ENCODE measurements around the gene NOX5. TPM values are rescaled to one million over a fixed set of nuclear protein-coding genes. Genes with fewer than 3 reads are reported as not detected.

NOX5 gene
- polyA plus RNA-seq, 1 donor: 0.16 TPM

GRCh38 chr15:68990992-68991500 lies 23.4 kb upstream of the NOX5 start:
- H3K4me1 ChIP-seq (ENCODE audit: control insufficient read depth, insufficient read depth, low read length): peaks cover 9% of the 10 kb centered on the region
- no peak for DNase-seq
- H3K4me3 ChIP-seq (ENCODE audit: low read length): no peak overlapping the region
- no peaks in the 10 kb centered on the region for H3K36me3 ChIP-seq (ENCODE audit: control insufficient read depth, insufficient read depth, low read length)
- H3K9me3 ChIP-seq (ENCODE audit: control insufficient read depth, low read depth, low read length): no peaks in the 10 kb centered on the region
- no peaks in the 10 kb centered on the region for H3K27me3 ChIP-seq (ENCODE audit: control insufficient read depth, insufficient read depth, low read length)
- WGBS (ENCODE audit: insufficient coverage, low lambda C conversion rate): no CpG with 5 or more reads among the region's 5 CpGs
- H3K27ac ChIP-seq (ENCODE audit: low read length): no peak overlapping the region

DNA sequence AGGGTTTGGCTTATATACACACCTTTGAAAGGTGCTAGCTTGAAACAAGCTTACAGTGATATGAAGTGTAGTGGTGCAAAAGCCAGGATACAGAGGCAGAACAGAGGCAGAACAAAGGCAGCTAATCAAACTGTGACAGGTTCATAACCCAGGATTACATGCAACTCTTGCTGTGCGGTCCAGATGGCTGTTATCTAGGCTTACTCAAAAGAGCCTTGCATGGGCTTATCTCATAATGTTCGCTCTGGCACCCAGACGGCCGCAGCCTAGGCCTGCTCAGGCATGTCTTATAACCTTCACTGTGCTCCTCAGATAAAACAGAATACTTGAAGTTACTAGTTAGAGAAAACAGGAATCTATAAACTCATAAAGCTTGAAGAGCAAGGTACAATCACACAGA lies 22.8 kb upstream of the NOX5 start:
- H3K4me1 ChIP-seq (ENCODE audit: control insufficient read depth, insufficient read depth, low read length): peaks cover 9% of the 10 kb centered on the region
- no peaks in the 10 kb centered on the region for H3K36me3 ChIP-seq (ENCODE audit: control insufficient read depth, insufficient read depth, low read length)
- peak; percentile 37 to 64 for DNase-seq
- WGBS (ENCODE audit: insufficient coverage, low lambda C conversion rate): no CpG with 5 or more reads among the region's 4 CpGs
- H3K27ac ChIP-seq (ENCODE audit: low read length): no peak overlapping the region
- no peaks in the 10 kb centered on the region for H3K9me3 ChIP-seq (ENCODE audit: control insufficient read depth, low read depth, low read length)
- H3K27me3 ChIP-seq (ENCODE audit: control insufficient read depth, insufficient read depth, low read length): no peaks in the 10 kb centered on the region
- no peak overlapping the region for H3K4me3 ChIP-seq (ENCODE audit: low read length)

GRCh38 chr15:68992696-68993095 lies 21.8 kb upstream of the NOX5 start:
- no peak for DNase-seq
- no CpG with 5 or more reads among the region's 6 CpGs for WGBS (ENCODE audit: insufficient coverage, low lambda C conversion rate)

GRCh38 chr15:68993276-68993675 lies 21.2 kb upstream of the NOX5 start:
- DNase-seq: no peak
- WGBS (ENCODE audit: insufficient coverage, low lambda C conversion rate): no CpG with 5 or more reads among the region's 6 CpGs

More at GRCh38 chr15:68992696-68993095, 21.8 kb upstream of the NOX5 start:
- Histone ChIP-seq H3K27ac (ENCODE audit: low read length) (no peak overlapping the region), H3K4me1 (ENCODE audit: control insufficient read depth, insufficient read depth, low read length) (peaks cover 9% of the 10 kb centered on the region), H3K9me3 (ENCODE audit: control insufficient read depth, low read depth, low read length) (no peaks in the 10 kb centered on the region), H3K4me3 (ENCODE audit: low read length) (no peak overlapping the region), H3K36me3 (ENCODE audit: control insufficient read depth, insufficient read depth, low read length) (no peaks in the 10 kb centered on the region), H3K27me3 (ENCODE audit: control insufficient read depth, insufficient read depth, low read length) (no peaks in the 10 kb centered on the region)

GRCh38 chr15:68994149-68994548 lies 20.3 kb upstream of the NOX5 start:
- Histone ChIP-seq H3K27me3 (ENCODE audit: control insufficient read depth, insufficient read depth, low read length) (no peaks in the 10 kb centered on the region), H3K4me1 (ENCODE audit: control insufficient read depth, insufficient read depth, low read length) (peaks cover 9% of the 10 kb centered on the region), H3K4me3 (ENCODE audit: low read length) (no peak overlapping the region), H3K9me3 (ENCODE audit: control insufficient read depth, low read depth, low read length) (no peaks in the 10 kb centered on the region), H3K27ac (ENCODE audit: low read length) (no peak overlapping the region), H3K36me3 (ENCODE audit: control insufficient read depth, insufficient read depth, low read length) (no peaks in the 10 kb centered on the region)
- no CpG with 5 or more reads among the region's 2 CpGs for WGBS (ENCODE audit: insufficient coverage, low lambda C conversion rate)
- no peak for DNase-seq

More at GRCh38 chr15:68993276-68993675, 21.2 kb upstream of the NOX5 start:
- H3K9me3 ChIP-seq (ENCODE audit: control insufficient read depth, low read depth, low read length): no peaks in the 10 kb centered on the region
- H3K4me1 ChIP-seq (ENCODE audit: control insufficient read depth, insufficient read depth, low read length): peaks cover 9% of the 10 kb centered on the region
- no peak overlapping the region for H3K4me3 ChIP-seq (ENCODE audit: low read length)
- H3K27ac ChIP-seq (ENCODE audit: low read length): no peak overlapping the region
- no peaks in the 10 kb centered on the region for H3K27me3 ChIP-seq (ENCODE audit: control insufficient read depth, insufficient read depth, low read length)
- no peaks in the 10 kb centered on the region for H3K36me3 ChIP-seq (ENCODE audit: control insufficient read depth, insufficient read depth, low read length)

DNA sequence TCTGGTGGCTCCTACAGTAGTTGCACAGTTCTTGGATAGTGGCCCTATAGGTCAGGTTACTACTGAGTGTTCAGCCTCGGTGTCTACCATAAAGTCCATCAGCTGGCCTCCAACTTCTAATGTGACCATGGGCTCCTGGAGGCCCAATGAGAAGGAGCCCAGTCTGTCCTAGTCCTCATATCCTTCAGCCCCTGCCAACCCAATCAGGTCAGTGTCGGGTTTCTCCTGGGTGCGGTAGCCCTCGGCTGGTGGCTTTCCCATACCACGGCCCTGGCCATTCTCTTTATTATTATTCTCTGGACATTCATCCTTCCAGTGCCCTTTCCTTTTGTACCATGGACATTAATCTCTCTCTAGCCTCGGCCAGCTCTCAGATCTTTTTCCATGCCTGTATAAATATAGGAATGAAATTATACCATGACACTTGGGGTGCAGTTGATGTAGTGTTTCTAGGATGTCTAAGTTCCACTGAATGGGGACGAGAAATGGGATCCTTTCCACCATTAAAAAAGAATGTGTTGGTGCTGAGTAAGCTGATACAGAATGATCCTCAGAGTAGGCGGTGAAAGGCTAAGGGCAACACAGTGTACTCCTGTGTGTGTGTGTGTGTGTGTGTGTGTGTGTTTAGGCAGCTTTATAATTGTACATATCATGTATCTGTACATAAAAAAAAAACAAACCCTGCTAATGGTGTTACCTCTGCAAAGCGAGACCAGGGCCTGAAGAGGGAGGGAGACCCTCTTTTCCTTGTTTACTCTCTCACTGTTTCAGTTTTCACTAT lies 19.3 kb upstream of the NOX5 start:
- Histone ChIP-seq H3K27me3 (ENCODE audit: control insufficient read depth, insufficient read depth, low read length) (no peaks in the 10 kb centered on the region), H3K27ac (ENCODE audit: low read length) (no peak overlapping the region), H3K4me3 (ENCODE audit: low read length) (no peak overlapping the region), H3K36me3 (ENCODE audit: control insufficient read depth, insufficient read depth, low read length) (no peaks in the 10 kb centered on the region), H3K9me3 (ENCODE audit: control insufficient read depth, low read depth, low read length) (no peaks in the 10 kb centered on the region), H3K4me1 (ENCODE audit: control insufficient read depth, insufficient read depth, low read length) (peaks cover 9% of the 10 kb centered on the region)
- 60% methylated on average over 1 of the region's 9 CpGs for WGBS (ENCODE audit: insufficient coverage, low lambda C conversion rate)
- no peak for DNase-seq

DNA sequence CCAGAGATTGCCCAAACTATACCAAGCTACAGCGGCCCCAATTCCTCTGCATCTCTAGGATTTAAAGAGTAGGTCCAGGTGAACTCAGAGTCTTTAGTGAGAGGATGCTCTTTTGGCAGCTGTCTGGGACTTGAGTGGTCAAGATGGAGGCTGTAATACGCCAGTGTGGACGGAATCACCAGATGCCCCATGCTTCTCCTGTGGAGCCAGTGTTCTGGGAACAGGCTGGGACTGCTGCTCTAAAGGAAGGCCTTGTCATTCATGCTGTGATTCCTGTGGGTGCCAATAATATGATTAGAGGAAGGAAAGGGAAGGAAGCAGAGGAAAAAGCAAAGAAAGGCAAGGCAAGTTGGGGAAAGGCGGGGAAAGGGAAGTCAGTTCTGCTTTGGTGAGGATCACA lies 17.4 kb upstream of the NOX5 start:
- no peak overlapping the region for H3K27ac ChIP-seq (ENCODE audit: low read length)
- H3K36me3 ChIP-seq (ENCODE audit: control insufficient read depth, insufficient read depth, low read length): no peaks in the 10 kb centered on the region
- no peaks in the 10 kb centered on the region for H3K27me3 ChIP-seq (ENCODE audit: control insufficient read depth, insufficient read depth, low read length)
- no peak overlapping the region for H3K4me3 ChIP-seq (ENCODE audit: low read length)
- no peak for DNase-seq
- 80% methylated on average over 1 of the region's 4 CpGs for WGBS (ENCODE audit: insufficient coverage, low lambda C conversion rate)
- H3K4me1 ChIP-seq (ENCODE audit: control insufficient read depth, insufficient read depth, low read length): no peaks in the 10 kb centered on the region
- no peaks in the 10 kb centered on the region for H3K9me3 ChIP-seq (ENCODE audit: control insufficient read depth, low read depth, low read length)

- H3K9me3 ChIP-seq (ENCODE audit: control insufficient read depth, low read depth, low read length): no peaks in the 10 kb centered on the region
- no peaks in the 10 kb centered on the region for H3K4me1 ChIP-seq (ENCODE audit: control insufficient read depth, insufficient read depth, low read length)
- no CpG with 5 or more reads among the region's 4 CpGs for WGBS (ENCODE audit: insufficient coverage, low lambda C conversion rate)
- no peak overlapping the region for H3K4me3 ChIP-seq (ENCODE audit: low read length)
- H3K27me3 ChIP-seq (ENCODE audit: control insufficient read depth, insufficient read depth, low read length): no peaks in the 10 kb centered on the region
- no peak for DNase-seq
- no peak overlapping the region for H3K27ac ChIP-seq (ENCODE audit: low read length)
- no peaks in the 10 kb centered on the region for H3K36me3 ChIP-seq (ENCODE audit: control insufficient read depth, insufficient read depth, low read length)
These were observed 16.3 kb upstream of the NOX5 start for GRCh38 chr15:68997930-68998777.

DNA sequence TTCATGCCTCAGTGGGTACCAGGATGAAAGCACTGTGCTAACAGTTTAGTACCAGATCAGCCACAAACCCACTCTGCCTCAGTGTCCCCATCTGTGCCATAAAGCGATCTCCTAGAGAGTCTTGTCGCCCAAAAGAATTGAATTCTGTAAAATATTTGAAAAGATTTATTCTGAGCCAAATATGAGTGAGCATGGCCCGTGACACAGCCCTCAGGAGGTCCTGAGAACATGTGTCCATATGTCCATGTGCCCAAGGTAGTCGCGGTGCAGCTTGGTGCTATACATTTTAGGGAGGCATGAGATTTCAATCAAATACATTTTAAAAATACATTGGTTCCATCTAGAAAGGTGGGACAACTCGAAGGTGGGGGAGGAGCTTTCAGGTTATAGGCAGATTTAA lies 15.4 kb upstream of the NOX5 start:
- no peaks in the 10 kb centered on the region for H3K27me3 ChIP-seq (ENCODE audit: control insufficient read depth, insufficient read depth, low read length)
- H3K4me3 ChIP-seq (ENCODE audit: low read length): no peak overlapping the region
- H3K9me3 ChIP-seq (ENCODE audit: control insufficient read depth, low read depth, low read length): no peaks in the 10 kb centered on the region
- H3K27ac ChIP-seq (ENCODE audit: low read length): no peak overlapping the region
- no peaks in the 10 kb centered on the region for H3K36me3 ChIP-seq (ENCODE audit: control insufficient read depth, insufficient read depth, low read length)
- DNase-seq: no peak
- no peaks in the 10 kb centered on the region for H3K4me1 ChIP-seq (ENCODE audit: control insufficient read depth, insufficient read depth, low read length)
- WGBS (ENCODE audit: insufficient coverage, low lambda C conversion rate): no CpG with 5 or more reads among the region's 6 CpGs

- no peaks in the 10 kb centered on the region for H3K27me3 ChIP-seq (ENCODE audit: control insufficient read depth, insufficient read depth, low read length)
- H3K4me1 ChIP-seq (ENCODE audit: control insufficient read depth, insufficient read depth, low read length): no peaks in the 10 kb centered on the region
- H3K36me3 ChIP-seq (ENCODE audit: control insufficient read depth, insufficient read depth, low read length): no peaks in the 10 kb centered on the region
- no peak overlapping the region for H3K27ac ChIP-seq (ENCODE audit: low read length)
- WGBS (ENCODE audit: insufficient coverage, low lambda C conversion rate): no CpG with 5 or more reads among the region's 5 CpGs
- H3K4me3 ChIP-seq (ENCODE audit: low read length): no peak overlapping the region
- DNase-seq: no peak
- H3K9me3 ChIP-seq (ENCODE audit: control insufficient read depth, low read depth, low read length): no peaks in the 10 kb centered on the region
These were observed 14.4 kb upstream of the NOX5 start for GRCh38 chr15:69000091-69000490.
